OCI-LY3 (cell line): ENCODE data around the gene TMSB10.

ENCODE experiments used
- EZH2phosphoT487 ChIP-seq: fragments of 200-600 bp; shearing (Covaris generic); IDR thresholded peaks from 2 replicates; pipeline ENCODE4 v1.6.1; 2018; ENCODE audit warnings: antibody characterized with exemption, mixed run types, low read depth
- TF ChIP-seq, protein P1 (sequence below): fragments of 200-600, 300-600 bp; sonication (generic); IDR thresholded peaks from 2 replicates; pipeline ENCODE4 v1.5.1; 2014; ENCODE audit warnings: antibody characterized with exemption, low read length, low read depth

- TF ChIP-seq, protein P1, sequence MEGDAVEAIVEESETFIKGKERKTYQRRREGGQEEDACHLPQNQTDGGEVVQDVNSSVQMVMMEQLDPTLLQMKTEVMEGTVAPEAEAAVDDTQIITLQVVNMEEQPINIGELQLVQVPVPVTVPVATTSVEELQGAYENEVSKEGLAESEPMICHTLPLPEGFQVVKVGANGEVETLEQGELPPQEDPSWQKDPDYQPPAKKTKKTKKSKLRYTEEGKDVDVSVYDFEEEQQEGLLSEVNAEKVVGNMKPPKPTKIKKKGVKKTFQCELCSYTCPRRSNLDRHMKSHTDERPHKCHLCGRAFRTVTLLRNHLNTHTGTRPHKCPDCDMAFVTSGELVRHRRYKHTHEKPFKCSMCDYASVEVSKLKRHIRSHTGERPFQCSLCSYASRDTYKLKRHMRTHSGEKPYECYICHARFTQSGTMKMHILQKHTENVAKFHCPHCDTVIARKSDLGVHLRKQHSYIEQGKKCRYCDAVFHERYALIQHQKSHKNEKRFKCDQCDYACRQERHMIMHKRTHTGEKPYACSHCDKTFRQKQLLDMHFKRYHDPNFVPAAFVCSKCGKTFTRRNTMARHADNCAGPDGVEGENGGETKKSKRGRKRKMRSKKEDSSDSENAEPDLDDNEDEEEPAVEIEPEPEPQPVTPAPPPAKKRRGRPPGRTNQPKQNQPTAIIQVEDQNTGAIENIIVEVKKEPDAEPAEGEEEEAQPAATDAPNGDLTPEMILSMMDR = peak; percentile 83
- no peak for TF ChIP-seq EZH2phosphoT487
Measured at GRCh38 chr2:84881581-84882413, 23.7 kb upstream of the TMSB10 start.
